Activated CD4-positive, alpha-beta T cell treated with anti-CD3 and anti-CD28 coated beads, Interleukin-2, amount 10 ng/mL, durations not matched to agents 24 days and 14 days (primary cell): ENCODE results near the gene MEGF6. TPM values are rescaled to one million over a fixed set of nuclear protein-coding genes. Genes with fewer than 3 reads are reported as not detected.

Experiments used
- DNase-seq: peaks from one replicate; pipeline ENCODE4 v3.0.0; 2022
- H3K27ac Mint-ChIP-seq: one replicate; pipeline ENCODE4 v1.8.0; 2022; ENCODE audit warnings: mild to moderate bottlenecking, mixed read lengths
- H3K27me3 Mint-ChIP-seq: one replicate; pipeline ENCODE4 v1.8.0; 2022; ENCODE audit warnings: mixed read lengths
- H3K36me3 Mint-ChIP-seq: one replicate; pipeline ENCODE4 v1.8.0; 2022; ENCODE audit warnings: low read depth, mild to moderate bottlenecking, mixed read lengths
- H3K4me1 Mint-ChIP-seq: one replicate; pipeline ENCODE4 v1.8.0; 2021; ENCODE audit warnings: mixed read lengths
- H3K4me3 Mint-ChIP-seq: one replicate; pipeline ENCODE4 v1.8.0; 2022; ENCODE audit warnings: mild to moderate bottlenecking, moderate library complexity, mixed read lengths
- H3K9me3 Mint-ChIP-seq: one replicate; pipeline ENCODE4 v1.8.0; 2021; ENCODE audit warnings: mixed read lengths
- intact Hi-C: fragments of 100-400 bp; cut with micrococcal nuclease; formaldehyde crosslinking; loops from one replicate; pipeline ENCODE4 v1.15.1; 2023
- total RNA-seq: library from RNA; stranded (reverse); gene quantifications from 2 replicates; pipeline ENCODE4 v1.2.3, GENCODE V29; 2022

Gene MEGF6
- total RNA-seq, 1 donor from 2014 or later, result 1.7 TPM

- no peaks in the 10 kb centered on the region for H3K9me3 Mint-ChIP-seq
- no peaks in the 10 kb centered on the region for H3K27me3 Mint-ChIP-seq
- intact Hi-C loops, result loop anchor here (1.0 kb wide), 1 partner anchor 31 kb away; no protein-coding TSS in a partner anchor
- no peak overlapping the region for H3K27ac Mint-ChIP-seq
- no peaks in the 10 kb centered on the region for H3K36me3 Mint-ChIP-seq
- peak; percentile 86 for DNase-seq
- H3K4me1 Mint-ChIP-seq, result no peaks in the 10 kb centered on the region
- no peak overlapping the region for H3K4me3 Mint-ChIP-seq
Observed at GRCh38 chr1:3483801-3484444, 127.4 kb downstream of the MEGF6 start.

- DNase-seq, result no peak
- H3K27ac Mint-ChIP-seq, result no peak overlapping the region
- intact Hi-C loops, result no loop called here
- H3K36me3 Mint-ChIP-seq, result no peaks in the 10 kb centered on the region
- no peaks in the 10 kb centered on the region for H3K4me1 Mint-ChIP-seq
- no peaks in the 10 kb centered on the region for H3K9me3 Mint-ChIP-seq
- no peak overlapping the region for H3K4me3 Mint-ChIP-seq
- H3K27me3 Mint-ChIP-seq, result no peaks in the 10 kb centered on the region
Observed at GRCh38 chr1:3483380-3483779, 127.9 kb downstream of the MEGF6 start.

GRCh38 chr1:3482378-3482849 is 128.9 kb downstream of the MEGF6 start:
- no peak for DNase-seq
- H3K27me3 Mint-ChIP-seq, result no peaks in the 10 kb centered on the region
- intact Hi-C loops, result no loop called here
- H3K27ac Mint-ChIP-seq, result no peak overlapping the region
- H3K36me3 Mint-ChIP-seq, result no peaks in the 10 kb centered on the region
- no peaks in the 10 kb centered on the region for H3K9me3 Mint-ChIP-seq
- no peak overlapping the region for H3K4me3 Mint-ChIP-seq
- no peaks in the 10 kb centered on the region for H3K4me1 Mint-ChIP-seq

- intact Hi-C loops, result no loop called here
- no peaks in the 10 kb centered on the region for H3K36me3 Mint-ChIP-seq
- no peaks in the 10 kb centered on the region for H3K4me1 Mint-ChIP-seq
- no peak overlapping the region for H3K4me3 Mint-ChIP-seq
- no peak overlapping the region for H3K27ac Mint-ChIP-seq
- no peaks in the 10 kb centered on the region for H3K9me3 Mint-ChIP-seq
- H3K27me3 Mint-ChIP-seq, result no peaks in the 10 kb centered on the region
- DNase-seq, result no peak
Observed at GRCh38 chr1:3481836-3482375, 129.4 kb downstream of the MEGF6 start.

GRCh38 chr1:3481046-3481445 is 130.3 kb downstream of the MEGF6 start:
- Mint-ChIP-seq H3K27ac (no peak overlapping the region), H3K9me3 (no peaks in the 10 kb centered on the region), H3K4me3 (no peak overlapping the region), H3K4me1 (no peaks in the 10 kb centered on the region), H3K36me3 (no peaks in the 10 kb centered on the region), H3K27me3 (no peaks in the 10 kb centered on the region)
- intact Hi-C loops, result no loop called here
- no peak for DNase-seq

GRCh38 chr1:3480369-3480719 is 131.0 kb downstream of the MEGF6 start:
- intact Hi-C loops, result no loop called here
- Mint-ChIP-seq H3K4me1 (no peaks in the 10 kb centered on the region), H3K27me3 (no peaks in the 10 kb centered on the region), H3K9me3 (no peaks in the 10 kb centered on the region), H3K36me3 (no peaks in the 10 kb centered on the region), H3K4me3 (no peak overlapping the region), H3K27ac (no peak overlapping the region)
- DNase-seq, result no peak

- Mint-ChIP-seq H3K27me3 (no peaks in the 10 kb centered on the region), H3K27ac (no peak overlapping the region), H3K36me3 (no peaks in the 10 kb centered on the region), H3K4me1 (no peaks in the 10 kb centered on the region), H3K9me3 (no peaks in the 10 kb centered on the region), H3K4me3 (no peak overlapping the region)
- intact Hi-C loops, result no loop called here
- no peak for DNase-seq
Observed at GRCh38 chr1:3479511-3480368, 131.6 kb downstream of the MEGF6 start.

- Mint-ChIP-seq H3K36me3 (no peaks in the 10 kb centered on the region), H3K27me3 (no peaks in the 10 kb centered on the region), H3K4me3 (no peak overlapping the region), H3K4me1 (no peaks in the 10 kb centered on the region), H3K9me3 (no peaks in the 10 kb centered on the region), H3K27ac (no peak overlapping the region)
- intact Hi-C loops, result no loop called here
- DNase-seq, result no peak
Observed at GRCh38 chr1:3478187-3478586, 133.1 kb downstream of the MEGF6 start.

- intact Hi-C loops, result no loop called here
- Mint-ChIP-seq H3K4me1 (no peaks in the 10 kb centered on the region), H3K27me3 (no peaks in the 10 kb centered on the region), H3K36me3 (no peaks in the 10 kb centered on the region), H3K4me3 (no peak overlapping the region), H3K27ac (no peak overlapping the region), H3K9me3 (no peaks in the 10 kb centered on the region)
- no peak for DNase-seq
Observed at GRCh38 chr1:3477241-3477995, 133.9 kb downstream of the MEGF6 start.

- H3K27me3 Mint-ChIP-seq, result no peaks in the 10 kb centered on the region
- H3K36me3 Mint-ChIP-seq, result no peaks in the 10 kb centered on the region
- intact Hi-C loops, result no loop called here
- DNase-seq, result no peak
- no peak overlapping the region for H3K27ac Mint-ChIP-seq
- H3K9me3 Mint-ChIP-seq, result no peaks in the 10 kb centered on the region
- H3K4me1 Mint-ChIP-seq, result no peaks in the 10 kb centered on the region
- no peak overlapping the region for H3K4me3 Mint-ChIP-seq
Observed at GRCh38 chr1:3476666-3477065, 134.6 kb downstream of the MEGF6 start.

GRCh38 chr1:3475839-3476573 is 135.3 kb downstream of the MEGF6 start:
- Mint-ChIP-seq H3K27ac (no peak overlapping the region), H3K4me3 (no peak overlapping the region), H3K9me3 (no peaks in the 10 kb centered on the region), H3K36me3 (no peaks in the 10 kb centered on the region), H3K27me3 (no peaks in the 10 kb centered on the region), H3K4me1 (no peaks in the 10 kb centered on the region)
- intact Hi-C loops, result no loop called here
- no peak for DNase-seq

- intact Hi-C loops, result no loop called here
- peaks cover 4% of the 10 kb centered on the region for H3K9me3 Mint-ChIP-seq
- no peak overlapping the region for H3K27ac Mint-ChIP-seq
- peaks cover 2% of the 10 kb centered on the region for H3K4me1 Mint-ChIP-seq
- H3K27me3 Mint-ChIP-seq, result no peaks in the 10 kb centered on the region
- no peak for DNase-seq
- no peak overlapping the region for H3K4me3 Mint-ChIP-seq
- no peaks in the 10 kb centered on the region for H3K36me3 Mint-ChIP-seq
Observed at GRCh38 chr1:3474421-3474820, 136.9 kb downstream of the MEGF6 start.

- Mint-ChIP-seq H3K4me3 (no peak overlapping the region), H3K27me3 (no peaks in the 10 kb centered on the region), H3K27ac (no peak overlapping the region), H3K36me3 (no peaks in the 10 kb centered on the region), H3K4me1 (peaks cover 2% of the 10 kb centered on the region), H3K9me3 (peaks cover 4% of the 10 kb centered on the region)
- intact Hi-C loops, result no loop called here
- DNase-seq, result no peak
Observed at GRCh38 chr1:3474016-3474415, 137.3 kb downstream of the MEGF6 start.
